GM04503 (cell line): ENCODE data around the gene IFT122.
A peak's percentile ranks its signal among the peaks of the same experiment; 100 is the strongest.
"Not testable (repeated sequence)": the region's sequence is repeated elsewhere in the genome, so short reads cannot be mapped to it uniquely, and the experiment has no call there.

Experiments used
- DNase-seq: peaks from one replicate; pipeline ENCODE4 v3.0.0-alpha.2; 2012; ENCODE audit warnings: low read depth

The IFT122 gene

GRCh38 chr3:129495006-129495639 is 55.1 kb downstream of the IFT122 start:
- peak; percentile 61 for DNase-seq

- not testable (repeated sequence) for DNase-seq
These were observed 57.9 kb downstream of the IFT122 start for GRCh38 chr3:129497876-129498275.

- DNase-seq: not testable (repeated sequence)
These were observed 58.8 kb downstream of the IFT122 start for GRCh38 chr3:129498603-129499488.

DNA sequence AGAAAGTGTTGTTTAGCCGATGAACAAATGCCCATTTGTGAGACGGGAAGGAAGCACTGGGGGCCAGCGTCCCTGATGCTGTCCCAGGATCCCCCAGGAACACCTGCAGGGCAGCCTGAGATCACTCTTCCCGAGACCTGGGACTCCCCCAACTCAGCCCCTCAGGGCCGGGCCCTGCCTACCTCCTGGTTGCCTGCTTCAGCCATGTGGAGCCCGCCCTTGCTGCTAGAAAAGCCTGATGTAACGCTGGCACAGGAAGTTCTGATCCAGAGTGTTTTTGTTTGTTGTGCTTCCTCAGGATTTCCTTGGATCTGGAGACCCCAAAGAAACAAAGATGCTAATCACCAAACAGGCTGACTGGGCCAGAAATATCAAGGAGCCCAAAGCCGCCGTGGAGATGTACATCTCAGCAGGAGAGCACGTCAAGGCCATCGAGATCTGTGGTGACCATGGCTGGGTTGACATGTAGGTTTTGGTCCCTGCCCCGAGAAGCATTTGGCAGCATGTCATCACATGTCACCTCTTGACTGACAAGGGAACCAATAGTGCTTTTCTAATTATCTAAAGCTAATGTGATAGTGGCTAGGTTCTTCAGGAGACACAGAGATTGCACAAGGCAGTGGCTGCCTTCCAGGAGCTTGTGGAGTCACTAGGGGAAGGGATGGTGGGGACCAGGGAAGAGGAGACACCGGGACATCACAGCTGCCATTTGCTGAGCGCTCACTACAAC is 59.7 kb downstream of the IFT122 start:
- DNase-seq: not testable (repeated sequence)

GRCh38 chr3:129500334-129500658 is 60.3 kb downstream of the IFT122 start:
- DNase-seq: no peak

DNA sequence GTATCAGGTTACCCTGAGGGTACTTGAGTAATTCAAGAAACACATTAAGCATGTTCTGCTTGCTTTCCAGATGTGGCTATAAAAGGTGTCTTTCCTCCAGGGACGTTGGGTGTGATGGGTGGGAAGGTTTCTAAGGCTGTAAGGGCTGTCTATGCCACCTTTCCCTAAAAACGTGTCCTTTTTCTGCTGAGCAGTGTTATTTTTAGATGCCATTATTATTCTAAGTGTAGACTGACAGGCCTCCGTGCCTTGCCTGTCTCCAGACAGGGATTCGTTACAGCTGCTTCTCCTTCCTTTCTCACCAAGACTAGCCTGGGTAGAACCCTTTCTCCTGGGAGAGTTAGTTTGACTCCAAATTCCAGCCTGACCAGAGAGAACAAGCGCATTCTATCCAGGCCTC is 61.6 kb downstream of the IFT122 start:
- no peak for DNase-seq

GRCh38 chr3:129502641-129503408 is 62.8 kb downstream of the IFT122 start:
- no peak for DNase-seq

GRCh38 chr3:129503471-129504291 is 63.7 kb downstream of the IFT122 start:
- DNase-seq: no peak

DNA sequence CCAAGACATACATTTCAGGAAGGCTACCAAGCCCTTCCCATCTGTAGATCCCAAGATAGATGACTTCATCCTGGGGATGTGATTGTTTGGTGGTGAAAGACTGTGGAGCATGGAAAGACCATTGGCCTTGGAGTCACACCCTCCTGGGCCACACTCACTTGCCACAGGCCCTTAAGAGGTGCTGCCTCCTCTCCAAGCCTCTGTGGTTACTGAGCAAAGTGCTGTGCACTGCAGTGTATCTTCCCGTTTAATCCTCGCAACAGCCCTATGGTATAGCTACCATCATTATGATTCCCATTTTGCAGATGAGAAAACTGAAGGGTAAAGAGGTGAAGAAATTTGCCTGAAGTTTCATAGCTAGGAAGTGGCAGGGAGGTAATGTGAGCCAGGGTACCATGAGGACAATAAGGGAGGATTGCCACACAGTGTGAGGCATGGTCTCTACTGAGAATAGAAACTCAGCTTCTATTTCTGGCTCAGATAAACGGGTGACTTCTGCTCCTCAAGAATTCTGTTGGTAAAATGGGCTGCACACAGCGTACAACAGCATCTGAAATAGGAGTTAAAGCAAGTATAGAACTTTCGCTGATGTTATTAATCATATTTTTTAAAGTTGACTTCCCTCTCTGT is 64.6 kb downstream of the IFT122 start:
- no peak for DNase-seq

- no peak for DNase-seq
These were observed 65.3 kb downstream of the IFT122 start for GRCh38 chr3:129505341-129505740.

- no peak for DNase-seq
These were observed 66.3 kb downstream of the IFT122 start for GRCh38 chr3:129506231-129506742.

GRCh38 chr3:129507181-129507831 is 67.3 kb downstream of the IFT122 start:
- DNase-seq: no peak

GRCh38 chr3:129512595-129512994 is 72.6 kb downstream of the IFT122 start:
- no peak for DNase-seq

- no peak for DNase-seq
These were observed 73.7 kb downstream of the IFT122 start for GRCh38 chr3:129513705-129514104.

- DNase-seq: no peak
These were observed 74.1 kb downstream of the IFT122 start for GRCh38 chr3:129514110-129514509.

DNA sequence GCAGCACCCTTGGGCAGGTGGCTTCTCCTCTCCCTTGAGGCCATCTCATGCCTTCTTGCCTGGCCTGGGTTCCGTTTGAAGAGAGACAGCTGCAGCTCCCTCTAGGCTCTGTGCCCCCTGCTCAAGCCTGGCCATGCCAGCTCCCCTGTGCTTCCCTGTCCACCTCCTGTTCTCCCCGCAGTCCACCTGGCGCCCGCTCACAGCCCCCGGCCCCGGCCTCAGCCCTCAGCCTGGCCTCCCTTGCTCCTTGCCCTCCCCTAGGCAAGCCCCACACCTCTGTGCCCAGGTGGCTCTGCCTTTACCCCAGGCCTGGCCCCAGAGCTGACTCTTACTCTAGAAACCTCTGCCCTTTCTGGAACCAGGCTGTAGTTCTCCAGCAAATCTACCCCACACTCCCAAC is 74.5 kb downstream of the IFT122 start:
- DNase-seq: no peak

DNA sequence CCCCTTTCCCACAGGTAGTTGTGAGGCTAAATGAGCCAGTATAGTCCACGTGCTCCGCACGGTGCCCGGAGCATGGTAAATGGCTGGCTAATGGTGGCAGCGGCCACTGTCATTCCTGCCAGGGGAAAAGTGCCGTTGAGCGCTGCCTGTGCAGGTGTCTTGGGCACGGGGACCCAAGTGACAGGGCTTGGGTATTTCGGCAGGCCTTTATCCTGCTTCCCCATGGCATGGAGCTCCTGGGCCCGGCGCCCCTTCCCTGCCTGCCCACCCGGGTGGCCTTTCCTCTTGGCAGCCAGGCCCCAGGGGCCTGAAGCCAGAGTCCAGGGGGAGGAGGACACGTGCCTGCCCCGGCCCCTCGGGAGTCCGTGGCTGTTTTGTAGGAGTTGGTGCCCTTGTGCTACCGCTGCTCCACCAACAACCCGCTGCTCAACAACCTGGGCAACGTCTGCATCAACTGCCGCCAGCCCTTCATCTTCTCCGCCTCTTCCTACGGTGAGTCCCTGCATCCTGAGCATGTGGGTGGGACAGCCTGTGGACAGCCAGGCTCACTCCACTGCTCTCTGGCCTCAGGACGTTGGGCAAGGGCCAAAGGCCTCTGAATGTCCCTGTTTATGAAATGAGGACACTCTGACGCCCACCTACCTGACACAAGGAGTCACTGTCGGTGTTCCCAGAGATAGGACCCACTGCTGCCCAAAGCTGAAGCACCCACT is 75.2 kb downstream of the IFT122 start:
- DNase-seq: not testable (repeated sequence)

DNA sequence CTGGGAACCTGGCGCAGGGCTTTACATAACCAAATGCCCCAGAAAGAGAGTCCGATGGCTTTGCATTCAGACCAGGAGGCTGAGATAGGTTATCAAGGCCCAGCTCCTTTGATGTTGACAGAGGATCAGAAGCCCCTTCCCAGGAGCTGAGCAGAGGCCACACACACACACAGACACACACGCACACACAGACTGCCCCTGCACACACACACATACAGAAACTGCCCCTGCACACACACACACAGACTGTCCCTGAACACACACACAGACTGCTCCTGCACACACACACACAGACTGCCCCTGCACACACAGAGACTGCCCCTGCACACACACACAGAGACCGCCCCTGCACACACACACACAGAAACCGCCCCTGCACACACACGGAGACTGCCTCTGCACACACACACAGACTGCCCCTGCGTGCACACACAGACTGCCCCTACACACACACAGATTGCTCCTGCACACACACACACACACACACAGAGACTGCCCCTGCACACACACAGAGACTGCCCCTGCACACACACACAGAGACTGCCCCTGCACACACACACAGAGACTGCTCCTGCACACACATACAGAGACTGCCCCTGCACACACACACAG is 75.9 kb downstream of the IFT122 start:
- not testable (repeated sequence) for DNase-seq

GRCh38 chr3:129517516-129517915 is 77.5 kb downstream of the IFT122 start:
- no peak for DNase-seq
